Gastrocnemius medialis (tissue), 4 donors: ENCODE data around the gene CALR. TPM values are rescaled to one million over a fixed set of nuclear protein-coding genes. Genes with fewer than 3 reads are reported as not detected.
"Not testable (repeated sequence)": the region's sequence is repeated elsewhere in the genome, so short reads cannot be mapped to it uniquely, and the experiment has no call there.

Experiments used
- ATAC-seq, 2 donors: fragments of 150-250 bp; one replicate each; pipeline ENCODE4 v1.9.1; 2016
- DNase-seq, 2 donors: peaks; one replicate each; pipeline ENCODE4 v3.0.0-alpha.2; 2019
- H3K27ac ChIP-seq, 4 donors: fragments of 200-600 bp; sonication (generic); 1 replicate in 1 of 4; 2 replicates in 3 of 4; pipeline ENCODE4 v1.5.1; 2016 to 2018; ENCODE audit warnings: mild to moderate bottlenecking in 2 of 4, moderate library complexity in 1 of 4
- H3K27me3 ChIP-seq, 3 donors: fragments of 200-600 bp; sonication (generic) in 2 of 3; 1 replicate in 1 of 3; 2 replicates in 2 of 3; pipeline versions ENCODE4 v1.5.1 to v1.6.0; 2016 to 2019; ENCODE audit warnings: mild to moderate bottlenecking in 1 of 3, moderate library complexity in 1 of 3
- H3K36me3 ChIP-seq, 2 donors: fragments of 200-600 bp; sonication (generic) in 1 of 2; one replicate each; pipeline ENCODE4 v1.5.1; 2017 to 2018
- H3K4me1 ChIP-seq, 2 donors: fragments of 200-600 bp; sonication (generic) in 1 of 2; one replicate each; pipeline ENCODE4 v1.5.1; 2016 to 2017; ENCODE audit warnings: mild to moderate bottlenecking in 2 of 2
- H3K4me3 ChIP-seq, 4 donors: fragments of 200-600 bp; sonication (generic) in 3 of 4; 1 replicate in 1 of 4; 2 replicates in 3 of 4; pipeline ENCODE4 v1.5.1; 2016 to 2019; ENCODE audit warnings: mild to moderate bottlenecking in 2 of 4
- H3K9me3 ChIP-seq, 3 donors: fragments of 200-600 bp; sonication (generic) in 2 of 3; 1 replicate in 1 of 3; 2 replicates in 2 of 3; pipeline ENCODE4 v1.5.1; 2016 to 2019
- CTCF ChIP-seq, 5 experiments: fragments of 450-650 bp in 3 of 5; fragments of 200-600 bp in 2 of 5; sonication (generic) in 2 of 5; IDR thresholded peaks in 4 of 5; conservative IDR thresholded peaks in 1 of 5; 1 replicate in 4 of 5; 2 replicates in 1 of 5; pipeline ENCODE4 v1.5.1; 2016 to 2019; ENCODE audit warnings: antibody characterized with exemption in 5 of 5, mild to moderate bottlenecking in 3 of 5, moderate library complexity in 3 of 5
- POLR2A ChIP-seq, 2 donors: fragments of 450-650 bp; IDR thresholded peaks; one replicate each; pipeline ENCODE4 v1.6.1; 2017; ENCODE audit warnings: antibody characterized with exemption in 2 of 2, mild to moderate bottlenecking in 2 of 2, moderate library complexity in 2 of 2
- in situ Hi-C, 4 donors: fragments of 200-750 bp; cut with MboI; loops; one replicate each; pipeline versions ENCODE4 v1.15.0 to v1.8.0; 2017; ENCODE audit warnings: low sequenced_read_pairs in 4 of 4
- intact Hi-C: fragments of 100-400 bp; cut with DNase I; formaldehyde crosslinking; loops from one replicate; pipeline ENCODE4 v1.15.1; 2023; ENCODE audit warnings: low total_unique reads
- total RNA-seq, 4 donors: library from RNA; depleted of rRNA; stranded (reverse); fragments of >200 nt; gene quantifications; one replicate each; pipeline versions ENCODE4 v1.1.0 to v1.2.3, GENCODE V29; 2016

The CALR gene
- total RNA-seq, 4 donors from 2014 or later, result 110 to 195 (median 135) TPM

GRCh38 chr19:12955996-12956395, 17.6 kb downstream of the CALR start:
- H3K4me1 ChIP-seq, result peaks cover 38 to 39% of the 10 kb centered on the region in 2 donors
- TF ChIP-seq CTCF (IDR thresholded peaks at IDR 0.05 in 4 of 5, conservative IDR thresholded peaks at IDR 0.05 in 1 of 5), result no peak
- TF ChIP-seq POLR2A (IDR thresholded peaks at IDR 0.05), result no peak
- H3K9me3 ChIP-seq, result no peaks in the 10 kb centered on the region
- peak overlapping the region; percentile 82 to 95 (median 91) for H3K4me3 ChIP-seq
- H3K27ac ChIP-seq, result peak overlapping the region; percentile 92 to 96 (median 94)
- DNase-seq (no peak), ATAC-seq (no peak)
- intact Hi-C loops (no loop called here), in situ Hi-C loops (loop anchor here in 1 of 4 donors (25.0 kb wide), 1 partner anchor 306 kb away; no protein-coding TSS in a partner anchor)
- H3K27me3 ChIP-seq, result no peaks in the 10 kb centered on the region
- H3K36me3 ChIP-seq, result peaks cover 0 to 30% of the 10 kb centered on the region in 2 donors

- peak; percentile 55 to 69 for DNase-seq
- H3K4me1 ChIP-seq, result peaks cover 38 to 39% of the 10 kb centered on the region in 2 donors
- peak; percentile 82 to 86 for ATAC-seq
- peak; percentile 48 to 80 for TF ChIP-seq POLR2A (IDR thresholded peaks at IDR 0.05)
- TF ChIP-seq CTCF (IDR thresholded peaks at IDR 0.05 in 4 of 5, conservative IDR thresholded peaks at IDR 0.05 in 1 of 5), result no peak
- in situ Hi-C loops, result loop anchor here in 1 of 4 donors (25.0 kb wide), 1 partner anchor 306 kb away; no protein-coding TSS in a partner anchor
- peak within 1 kb of the TSS; percentile 92 to 96 (median 94) for H3K27ac ChIP-seq
- H3K4me3 ChIP-seq, result peak within 1 kb of the TSS; percentile 82 to 95 (median 91)
- H3K36me3 ChIP-seq, result peaks cover 0 to 26% of the 10 kb centered on the region in 2 donors
- intact Hi-C loops, result no loop called here
- no peaks in the 10 kb centered on the region for H3K9me3 ChIP-seq
- H3K27me3 ChIP-seq, result no peaks in the 10 kb centered on the region
Measured at GRCh38 chr19:12956446-12957388, 18.3 kb downstream of the CALR start, which contains the start of gene GADD45GIP1. TSS of gene GADD45GIP1 (minus strand) at chr19:12957223. CDS start at chr19:12957212, 11 bp downstream.

- intact Hi-C loops, H3K27me3 ChIP-seq, H3K9me3 ChIP-seq, DNase-seq: not testable (repeated sequence)
- Histone ChIP-seq H3K27ac (peak overlapping the region; percentile 92 to 96 (median 94)), H3K36me3 (peaks cover 0 to 20% of the 10 kb centered on the region in 2 donors), H3K4me1 (peaks cover 34 to 38% of the 10 kb centered on the region in 2 donors), H3K4me3 (peak overlapping the region; percentile 82 to 95 (median 91))
- ATAC-seq, result peak in 1 of 2 donors; percentile 14
- in situ Hi-C loops, result loop anchor here in 1 of 4 donors (25.0 kb wide), 1 partner anchor 305 kb away; no protein-coding TSS in a partner anchor
- peak in 1 of 2 donors; percentile 6 for TF ChIP-seq POLR2A (IDR thresholded peaks at IDR 0.05)
Measured at GRCh38 chr19:12957389-12957952, 19.1 kb downstream of the CALR start.

DNA sequence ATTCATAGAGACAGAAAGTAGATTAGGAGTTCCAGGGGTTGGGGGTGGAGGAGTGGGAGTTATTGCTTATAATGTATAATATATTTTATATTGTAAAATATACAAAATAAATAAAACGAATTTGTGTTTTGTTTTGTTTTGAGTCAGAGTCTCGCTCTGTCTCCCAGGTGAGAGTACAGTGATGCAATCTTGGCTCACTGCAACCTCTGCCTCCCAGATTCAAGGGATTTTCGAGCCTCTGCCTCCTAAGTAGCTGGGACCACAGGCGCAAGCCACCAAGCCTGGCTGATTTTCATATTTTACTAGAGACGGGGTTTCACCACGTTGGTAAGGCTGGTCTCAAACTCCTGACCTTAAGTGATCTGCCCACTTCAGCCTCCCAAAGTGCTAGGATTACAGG, 21.1 kb downstream of the CALR start:
- DNase-seq (no peak), ATAC-seq (no peak)
- no peak overlapping the region for H3K4me3 ChIP-seq
- no peaks in the 10 kb centered on the region for H3K27me3 ChIP-seq
- H3K4me1 ChIP-seq, result peaks cover 19 to 20% of the 10 kb centered on the region in 2 donors
- TF ChIP-seq CTCF (IDR thresholded peaks at IDR 0.05 in 4 of 5, conservative IDR thresholded peaks at IDR 0.05 in 1 of 5), result no peak
- no peak for TF ChIP-seq POLR2A (IDR thresholded peaks at IDR 0.05)
- in situ Hi-C loops (loop anchor here in 1 of 4 donors (25.0 kb wide), 1 partner anchor 303 kb away; no protein-coding TSS in a partner anchor), intact Hi-C loops (no loop called here)
- H3K36me3 ChIP-seq, result no peaks in the 10 kb centered on the region
- H3K27ac ChIP-seq, result no peak overlapping the region
- no peaks in the 10 kb centered on the region for H3K9me3 ChIP-seq
